RWPE1 (cell line): ENCODE data around the gene SOAT2.

Experiments used
- CTCF ChIA-PET: fragments of 350-600 bp; sonication (Branson Sonifier 250); formaldehyde crosslinking; extraction: SDS; loops from one replicate; lab custom pipeline; 2021; lab: Yijun Ruan, JAX
- POLR2A ChIA-PET: fragments of 400-600 bp; formaldehyde crosslinking; extraction: SDS; loops from one replicate; lab custom pipeline; 2020; ENCODE audit warnings: antibody characterized with exemption; ENCODE audit not compliant: low non-redundant PET; lab: Yijun Ruan, JAX
- DNase-seq: peaks from one replicate; pipeline ENCODE4 v3.0.0; 2012; ENCODE audit warnings: low spot score
- H3K27ac ChIP-seq: fragments of 450-650 bp; 2 replicates; pipeline ENCODE4 v1.5.1; 2017
- TF ChIP-seq, protein P1 (sequence below): fragments of 450-650 bp; conservative IDR thresholded peaks from 2 replicates; pipeline ENCODE4 v1.5.1; 2017; ENCODE audit warnings: low read depth, mild to moderate bottlenecking

The SOAT2 gene

GRCh38 chr12:53082637-53083175 lies 20.6 kb upstream of the SOAT2 start:
- TF ChIP-seq, protein P1, sequence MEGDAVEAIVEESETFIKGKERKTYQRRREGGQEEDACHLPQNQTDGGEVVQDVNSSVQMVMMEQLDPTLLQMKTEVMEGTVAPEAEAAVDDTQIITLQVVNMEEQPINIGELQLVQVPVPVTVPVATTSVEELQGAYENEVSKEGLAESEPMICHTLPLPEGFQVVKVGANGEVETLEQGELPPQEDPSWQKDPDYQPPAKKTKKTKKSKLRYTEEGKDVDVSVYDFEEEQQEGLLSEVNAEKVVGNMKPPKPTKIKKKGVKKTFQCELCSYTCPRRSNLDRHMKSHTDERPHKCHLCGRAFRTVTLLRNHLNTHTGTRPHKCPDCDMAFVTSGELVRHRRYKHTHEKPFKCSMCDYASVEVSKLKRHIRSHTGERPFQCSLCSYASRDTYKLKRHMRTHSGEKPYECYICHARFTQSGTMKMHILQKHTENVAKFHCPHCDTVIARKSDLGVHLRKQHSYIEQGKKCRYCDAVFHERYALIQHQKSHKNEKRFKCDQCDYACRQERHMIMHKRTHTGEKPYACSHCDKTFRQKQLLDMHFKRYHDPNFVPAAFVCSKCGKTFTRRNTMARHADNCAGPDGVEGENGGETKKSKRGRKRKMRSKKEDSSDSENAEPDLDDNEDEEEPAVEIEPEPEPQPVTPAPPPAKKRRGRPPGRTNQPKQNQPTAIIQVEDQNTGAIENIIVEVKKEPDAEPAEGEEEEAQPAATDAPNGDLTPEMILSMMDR, result no peak
- POLR2A ChIA-PET, result no interaction called here
- H3K27ac ChIP-seq, result no peak overlapping the region
- no peak for DNase-seq
- CTCF ChIA-PET, result interaction anchor here (0.7 kb wide), 2 partner anchors 29 to 204 kb away, joined by 3 read pairs; no protein-coding TSS in a partner anchor

GRCh38 chr12:53086361-53086760 lies 16.9 kb upstream of the SOAT2 start:
- ChIA-PET POLR2A (no interaction called here), CTCF (interaction anchor here (0.7 to 1.8 kb wide), 3 partner anchors 13 to 21 kb away, joined by 4 to 9 read pairs (median 7); no protein-coding TSS in a partner anchor)
- TF ChIP-seq, protein P1, result no peak
- H3K27ac ChIP-seq, result no peak overlapping the region
- no peak for DNase-seq

DNA sequence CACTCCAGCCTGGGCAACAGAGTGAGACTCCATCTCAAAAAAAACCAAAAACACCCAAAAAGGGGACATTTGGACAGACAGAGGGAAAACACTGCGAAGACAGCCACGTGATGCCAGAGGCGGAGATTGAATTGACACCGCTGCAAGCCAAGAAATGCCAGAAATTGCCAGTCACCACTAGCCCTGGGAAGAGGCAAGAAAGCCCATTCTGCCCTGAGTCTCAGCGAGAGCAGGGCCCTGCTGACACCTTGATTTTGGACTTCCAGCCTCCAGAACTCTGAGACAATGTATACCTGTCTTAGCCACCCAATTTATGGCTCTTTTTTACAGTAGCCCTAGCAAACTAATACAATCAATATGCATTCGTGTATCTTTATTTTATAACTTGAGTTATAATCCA lies 13.2 kb upstream of the SOAT2 start:
- H3K27ac ChIP-seq, result no peak overlapping the region
- POLR2A ChIA-PET, result no interaction called here
- CTCF ChIA-PET, result interaction anchor here (1.3 kb wide), 1 partner anchor 24 kb away, joined by 3 read pairs; no protein-coding TSS in a partner anchor
- TF ChIP-seq, protein P1, result no peak
- no peak for DNase-seq

- DNase-seq, result no peak
- H3K27ac ChIP-seq, result no peak overlapping the region
- ChIA-PET CTCF (interaction anchor here (0.5 to 1.3 kb wide), 2 partner anchors 24 to 1306 kb away, joined by 3 read pairs; no protein-coding TSS in a partner anchor), POLR2A (no interaction called here)
- TF ChIP-seq, protein P1, result no peak
Measured at GRCh38 chr12:53090554-53090953, 12.7 kb upstream of the SOAT2 start.

DNA sequence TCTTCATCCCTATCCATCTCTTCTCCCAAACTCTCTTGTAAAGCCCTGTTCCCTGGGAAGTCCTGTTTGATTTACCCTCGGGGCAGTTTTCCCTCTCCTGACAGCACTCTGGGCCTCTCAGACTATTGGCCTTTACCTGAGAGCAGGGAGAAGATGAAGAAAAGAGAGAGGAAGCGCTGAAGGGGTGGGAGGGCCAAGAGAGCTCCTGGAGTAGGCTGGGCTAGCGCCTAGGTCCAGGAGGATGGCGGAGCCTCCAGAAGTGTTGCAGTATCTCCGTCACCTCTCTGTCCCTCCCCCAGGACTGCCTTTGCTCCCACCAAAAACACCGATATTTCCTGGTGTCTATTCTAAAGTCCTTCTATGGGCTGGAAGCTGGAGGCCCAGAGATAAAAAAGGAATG lies 11.5 kb upstream of the SOAT2 start:
- no peak overlapping the region for H3K27ac ChIP-seq
- DNase-seq, result no peak
- ChIA-PET CTCF (interaction anchor here (1.2 kb wide), 1 partner anchor 26 kb away, joined by 4 read pairs; no protein-coding TSS in a partner anchor), POLR2A (no interaction called here)
- TF ChIP-seq, protein P1, result no peak

- TF ChIP-seq, protein P1, result no peak
- 0 out of 2 replicates have a peak overlapping the region, but pooled peaks have one; percentile 16 for H3K27ac ChIP-seq
- ChIA-PET POLR2A (no interaction called here), CTCF (interaction anchor here (1.1 kb wide), 1 partner anchor 28 kb away, joined by 4 read pairs; no protein-coding TSS in a partner anchor)
- DNase-seq, result no peak
Measured at GRCh38 chr12:53093777-53094393, 9.4 kb upstream of the SOAT2 start.
